Prostate gland (tissue), 2 donors: ENCODE data around the gene C1orf21. TPM values are rescaled to one million over a fixed set of nuclear protein-coding genes. Genes with fewer than 3 reads are reported as not detected.

Experiments
- DNase-seq: peaks from one replicate; pipeline ENCODE4 v3.0.0-alpha.2; 2019; ENCODE audit warnings: low spot score
- H3K27ac ChIP-seq, 2 donors: fragments of 200-600 bp; sonication (generic); 2 replicates each; pipeline ENCODE4 v1.5.1; 2017 to 2019
- H3K27me3 ChIP-seq: fragments of 200-600 bp; sonication (generic); replicated peaks from 2 replicates; pipeline ENCODE4 v1.5.1; 2019; ENCODE audit not compliant: insufficient read depth
- H3K36me3 ChIP-seq, 2 donors: fragments of 200-600 bp; sonication (generic); 1 replicate in 1 of 2; 2 replicates in 1 of 2; pipeline versions ENCODE4 v1.5.1 to v1.8.1; 2017 to 2019
- H3K4me1 ChIP-seq: fragments of 200-600 bp; sonication (generic); replicated peaks from 2 replicates; pipeline ENCODE4 v1.5.1; 2019
- H3K4me3 ChIP-seq, 2 donors: fragments of 200-600 bp; sonication (generic); 2 replicates each; pipeline ENCODE4 v1.5.1; 2017 to 2019
- H3K9me3 ChIP-seq: fragments of 200-600 bp; sonication (generic); 2 replicates; pipeline ENCODE4 v1.5.1; 2017
- POLR2A ChIP-seq: fragments of 450-650 bp; IDR thresholded peaks from one replicate; pipeline ENCODE4 v1.6.1; 2016; ENCODE audit warnings: antibody characterized with exemption, mild to moderate bottlenecking
- POLR2AphosphoS5 ChIP-seq: sonication (generic); formaldehyde crosslinking; IDR thresholded peaks from one replicate; pipeline ENCODE4 v1.6.1; 2017; ENCODE audit warnings: antibody characterized with exemption
- WGBS: methylation state at CpG from one replicate; pipeline ENCODE4 v1.1.5; 2018; 5-methylcytosine and 5-hydroxymethylcytosine counted together
- intact Hi-C: fragments of 100-400 bp; cut with DNase I; formaldehyde crosslinking; loops from one replicate; pipeline ENCODE4 v1.14.2; 2022
- total RNA-seq, 2 donors: library from RNA; depleted of rRNA; stranded (reverse); fragments of >200 nt; gene quantifications; one replicate each; pipeline ENCODE4 v1.1.0, GENCODE V29; 2016
- TF ChIP-seq, protein P1 (sequence below), 4 experiments: fragments of 200-600 bp in 2 of 4; fragments of 450-650 bp in 2 of 4; sonication (generic) in 2 of 4; IDR thresholded peaks; 1 replicate in 3 of 4; 2 replicates in 1 of 4; pipeline ENCODE4 v1.5.1; 2016 to 2019; ENCODE audit warnings: antibody characterized with exemption in 4 of 4, mild to moderate bottlenecking in 2 of 4, moderate library complexity in 2 of 4

C1orf21 gene
- total RNA-seq, 2 donors from 2014 or later = 28.8 to 79.3 TPM

DNA sequence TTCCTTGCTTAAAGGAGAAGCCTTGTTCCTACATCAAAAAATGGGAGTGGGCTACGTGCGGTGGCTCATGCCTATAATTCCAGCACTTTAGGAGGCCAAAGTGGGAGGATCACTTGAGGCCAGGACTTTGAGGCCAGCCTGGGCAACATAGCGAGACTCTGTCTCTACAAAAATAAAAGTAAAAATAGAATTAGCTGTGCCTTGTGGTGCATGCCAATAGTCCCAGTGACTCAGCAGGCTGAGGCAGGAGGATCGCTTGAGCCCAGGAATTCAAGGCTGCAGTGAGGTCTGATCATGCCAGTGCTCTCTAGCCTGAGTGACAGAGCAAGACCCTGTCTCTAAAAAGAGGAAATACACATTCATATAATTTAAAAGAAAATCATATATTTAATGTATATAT is 127.1 kb downstream of the C1orf21 start:
- Histone ChIP-seq H3K4me3 (no peak overlapping the region), H3K9me3 (no peaks in the 10 kb centered on the region), H3K36me3 (no peaks in the 10 kb centered on the region), H3K27ac (no peak overlapping the region), H3K4me1 (no peaks in the 10 kb centered on the region), H3K27me3 (no peaks in the 10 kb centered on the region)
- no peak for TF ChIP-seq POLR2AphosphoS5
- TF ChIP-seq POLR2A = no peak
- TF ChIP-seq, protein P1, sequence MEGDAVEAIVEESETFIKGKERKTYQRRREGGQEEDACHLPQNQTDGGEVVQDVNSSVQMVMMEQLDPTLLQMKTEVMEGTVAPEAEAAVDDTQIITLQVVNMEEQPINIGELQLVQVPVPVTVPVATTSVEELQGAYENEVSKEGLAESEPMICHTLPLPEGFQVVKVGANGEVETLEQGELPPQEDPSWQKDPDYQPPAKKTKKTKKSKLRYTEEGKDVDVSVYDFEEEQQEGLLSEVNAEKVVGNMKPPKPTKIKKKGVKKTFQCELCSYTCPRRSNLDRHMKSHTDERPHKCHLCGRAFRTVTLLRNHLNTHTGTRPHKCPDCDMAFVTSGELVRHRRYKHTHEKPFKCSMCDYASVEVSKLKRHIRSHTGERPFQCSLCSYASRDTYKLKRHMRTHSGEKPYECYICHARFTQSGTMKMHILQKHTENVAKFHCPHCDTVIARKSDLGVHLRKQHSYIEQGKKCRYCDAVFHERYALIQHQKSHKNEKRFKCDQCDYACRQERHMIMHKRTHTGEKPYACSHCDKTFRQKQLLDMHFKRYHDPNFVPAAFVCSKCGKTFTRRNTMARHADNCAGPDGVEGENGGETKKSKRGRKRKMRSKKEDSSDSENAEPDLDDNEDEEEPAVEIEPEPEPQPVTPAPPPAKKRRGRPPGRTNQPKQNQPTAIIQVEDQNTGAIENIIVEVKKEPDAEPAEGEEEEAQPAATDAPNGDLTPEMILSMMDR (IDR thresholded peaks at IDR 0.05) = no peak
- 73% methylated on average over 4 of the region's 4 CpGs for WGBS
- intact Hi-C loops = no loop called here
- no peak for DNase-seq

DNA sequence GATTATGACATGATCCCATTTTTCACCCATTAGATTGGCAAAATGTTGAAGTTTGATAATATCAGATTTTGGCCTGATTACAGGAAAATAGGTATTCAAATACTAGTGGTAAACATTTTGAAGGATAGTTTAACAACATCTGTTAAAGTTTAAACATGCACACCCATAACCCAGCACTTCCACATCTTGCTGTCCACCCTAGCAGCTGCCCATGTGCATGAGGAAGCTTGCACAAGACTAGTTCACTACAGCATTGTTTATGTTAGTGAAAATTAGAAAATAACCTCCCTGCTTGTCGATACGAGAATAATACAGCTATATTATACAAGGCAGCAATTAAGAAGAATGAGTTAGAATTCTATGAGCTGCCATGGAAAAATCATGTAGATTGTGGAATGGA is 127.6 kb downstream of the C1orf21 start:
- Histone ChIP-seq H3K4me3 (no peak overlapping the region), H3K36me3 (no peaks in the 10 kb centered on the region), H3K4me1 (no peaks in the 10 kb centered on the region), H3K9me3 (no peaks in the 10 kb centered on the region), H3K27ac (no peak overlapping the region), H3K27me3 (no peaks in the 10 kb centered on the region)
- no peak for TF ChIP-seq POLR2A
- TF ChIP-seq, protein P1 (IDR thresholded peaks at IDR 0.05) = no peak
- TF ChIP-seq POLR2AphosphoS5 = no peak
- DNase-seq = no peak
- intact Hi-C loops = no loop called here
- 90% methylated on average over 2 of the region's 2 CpGs for WGBS

DNA sequence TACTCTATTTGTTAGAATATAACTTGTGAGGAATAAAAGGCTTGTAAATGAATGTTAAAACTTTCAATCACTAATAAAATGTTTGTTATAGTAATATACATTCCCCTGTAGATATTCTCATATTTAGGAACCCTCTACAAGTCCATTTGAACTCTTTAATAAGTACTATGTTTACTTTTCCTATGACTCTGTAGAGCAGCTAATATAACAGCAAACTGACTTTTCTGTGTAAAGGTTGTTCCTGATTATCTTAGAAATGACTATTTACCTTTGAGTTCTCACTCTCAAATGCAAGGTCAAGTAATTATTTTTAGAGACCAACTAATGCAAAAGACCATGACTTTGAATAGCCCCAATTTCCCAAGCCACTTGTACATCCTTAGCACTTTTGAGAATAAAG is 130.3 kb downstream of the C1orf21 start:
- DNase-seq = no peak
- intact Hi-C loops = no loop called here
- Histone ChIP-seq H3K27me3 (no peaks in the 10 kb centered on the region), H3K27ac (no peak overlapping the region), H3K4me1 (no peaks in the 10 kb centered on the region), H3K4me3 (no peak overlapping the region), H3K9me3 (no peaks in the 10 kb centered on the region), H3K36me3 (no peaks in the 10 kb centered on the region)
- TF ChIP-seq, protein P1 (IDR thresholded peaks at IDR 0.05) = no peak
- TF ChIP-seq POLR2A (no peak), POLR2AphosphoS5 (no peak)

DNA sequence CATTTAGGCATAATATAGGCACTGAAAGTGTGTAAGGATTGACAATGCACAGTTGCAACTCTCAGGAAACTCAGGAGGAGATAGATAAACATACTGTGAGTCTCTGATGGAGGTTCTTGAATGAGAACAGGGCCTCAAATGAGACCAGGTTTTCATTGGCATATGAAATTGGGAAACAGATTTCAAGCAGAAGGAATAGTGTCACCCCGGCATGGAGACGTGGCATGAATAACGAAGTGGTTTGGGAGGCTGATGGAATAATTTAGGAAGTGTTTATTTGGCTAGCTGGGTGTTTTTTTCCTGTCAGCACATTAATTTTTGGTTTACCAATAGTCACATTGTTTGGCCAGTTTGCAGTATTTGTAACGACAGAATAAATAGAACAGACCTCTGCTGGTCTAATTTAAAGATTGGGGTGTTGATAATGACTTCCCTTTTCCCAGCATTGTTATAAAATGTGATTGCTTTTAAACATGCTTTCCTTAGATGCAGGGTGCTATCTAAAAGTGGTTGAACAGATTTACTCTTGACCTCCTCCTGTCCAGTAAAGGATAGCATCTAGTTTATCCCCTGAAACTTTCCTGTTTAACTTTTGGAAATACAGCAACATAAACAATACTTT is 132.0 kb downstream of the C1orf21 start:
- no peaks in the 10 kb centered on the region for H3K4me1 ChIP-seq
- no peaks in the 10 kb centered on the region for H3K9me3 ChIP-seq
- intact Hi-C loops = no loop called here
- no peak overlapping the region for H3K4me3 ChIP-seq
- H3K27me3 ChIP-seq = no peaks in the 10 kb centered on the region
- 58% methylated on average over 4 of the region's 4 CpGs for WGBS
- no peak for DNase-seq
- no peak for TF ChIP-seq POLR2AphosphoS5
- TF ChIP-seq, protein P1 (IDR thresholded peaks at IDR 0.05) = no peak
- no peak for TF ChIP-seq POLR2A
- H3K36me3 ChIP-seq = no peaks in the 10 kb centered on the region
- no peak overlapping the region for H3K27ac ChIP-seq

DNA sequence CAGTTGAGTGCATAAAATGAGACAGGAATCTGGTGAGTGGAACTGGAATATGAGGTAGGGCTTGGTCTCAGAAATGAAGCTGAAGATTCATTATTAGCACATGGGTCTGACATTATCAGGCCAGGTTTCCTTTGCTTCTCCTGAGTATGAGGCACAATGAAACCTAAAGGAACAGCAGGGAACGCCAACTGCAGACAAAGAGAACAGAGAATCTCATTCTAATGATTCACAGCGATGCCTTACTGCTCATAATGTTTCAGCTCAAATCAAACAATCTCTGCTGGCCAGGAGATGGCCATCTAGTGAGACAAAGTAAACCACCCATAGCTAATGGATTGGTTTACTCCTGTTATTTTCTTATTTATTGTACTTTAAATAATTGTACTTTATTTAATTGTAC is 133.5 kb downstream of the C1orf21 start:
- H3K36me3 ChIP-seq = no peaks in the 10 kb centered on the region
- intact Hi-C loops = no loop called here
- H3K27me3 ChIP-seq = no peaks in the 10 kb centered on the region
- DNase-seq = no peak
- WGBS = 71% methylated on average over 2 of the region's 2 CpGs
- no peaks in the 10 kb centered on the region for H3K4me1 ChIP-seq
- H3K9me3 ChIP-seq = no peaks in the 10 kb centered on the region
- H3K4me3 ChIP-seq = no peak overlapping the region
- no peak overlapping the region for H3K27ac ChIP-seq
- TF ChIP-seq POLR2AphosphoS5 (no peak), POLR2A (no peak)
- TF ChIP-seq, protein P1 (IDR thresholded peaks at IDR 0.05) = no peak
